Putamen (tissue), 1 donor: Measurements from ENCODE around the gene WWOX.
"Not testable (repeated sequence)": the region's sequence is repeated elsewhere in the genome, so short reads cannot be mapped to it uniquely, and the experiment has no call there.

ENCODE experiments used
- DNase-seq: peaks from one replicate; pipeline ENCODE4 v3.0.0-alpha.2; 2016; ENCODE audit warnings: low spot score

WWOX gene

DNA sequence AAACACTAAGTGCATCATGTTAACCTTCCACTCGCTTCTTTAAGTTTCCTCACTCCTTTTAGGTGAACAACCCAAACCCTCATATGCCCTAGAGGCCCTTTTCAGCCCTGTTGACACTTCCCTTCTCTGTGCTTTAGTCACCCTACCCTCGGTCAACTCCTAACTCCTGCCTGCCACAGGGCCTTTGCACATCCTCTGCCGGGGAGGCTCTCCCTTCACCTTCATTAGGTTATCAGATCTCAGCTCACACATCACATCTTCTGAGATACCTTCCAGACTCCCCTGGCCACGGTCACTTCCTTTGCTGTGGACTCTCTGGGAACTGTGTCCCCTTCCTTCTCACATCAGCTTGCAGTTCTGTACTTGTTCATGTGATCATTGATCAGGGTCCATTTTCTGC lies 926.7 kb downstream of the WWOX start:
- DNase-seq, result no peak

- DNase-seq, result no peak
Observed at GRCh38 chr16:79036541-79036940, 937.1 kb downstream of the WWOX start.

GRCh38 chr16:79037521-79038373 lies 938.3 kb downstream of the WWOX start:
- no peak for DNase-seq

- no peak for DNase-seq
Observed at GRCh38 chr16:79041206-79041605, 941.8 kb downstream of the WWOX start.

- DNase-seq, result no peak
Observed at GRCh38 chr16:79042141-79042540, 942.7 kb downstream of the WWOX start.

GRCh38 chr16:79042886-79043285 lies 943.4 kb downstream of the WWOX start:
- DNase-seq, result no peak

DNA sequence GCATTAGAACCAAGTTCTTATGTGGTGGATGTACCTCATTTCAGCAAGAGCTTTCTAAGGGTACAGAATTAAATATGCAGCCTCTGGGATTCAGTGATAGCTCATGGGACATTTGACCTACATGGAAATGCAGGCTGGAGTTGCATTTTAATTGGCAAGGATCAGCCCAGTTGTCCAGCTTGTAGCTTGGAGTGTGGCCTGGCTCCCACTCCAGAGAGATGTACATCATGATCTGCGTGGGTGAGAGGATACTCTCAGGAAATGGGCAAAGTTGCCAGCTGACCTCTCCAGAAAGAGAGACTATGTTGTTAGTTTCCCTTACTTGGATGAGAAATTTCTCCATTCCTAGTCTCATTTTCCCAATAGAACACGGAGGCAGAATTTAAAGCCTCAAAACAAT lies 945.7 kb downstream of the WWOX start:
- DNase-seq, result no peak

- no peak for DNase-seq
Observed at GRCh38 chr16:79047337-79047736, 947.9 kb downstream of the WWOX start.

DNA sequence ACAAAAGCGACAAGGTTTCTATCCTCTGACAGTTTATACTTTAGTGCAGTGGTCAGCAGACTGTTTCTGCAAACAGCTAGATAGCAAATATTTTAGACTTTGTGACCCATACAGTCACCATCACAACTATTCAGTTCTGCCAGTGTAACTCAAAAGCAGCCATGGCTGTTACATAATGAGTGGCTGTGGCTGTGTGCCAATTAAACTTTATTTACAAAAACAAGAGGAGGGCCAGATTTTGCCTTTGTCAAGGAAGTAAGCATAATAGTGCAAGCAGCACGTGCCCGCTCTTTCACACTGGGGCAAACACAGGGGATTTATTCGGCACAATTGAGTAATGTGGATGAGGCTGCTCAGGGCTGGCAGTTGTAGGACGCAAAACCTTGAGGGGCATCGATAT lies 949.6 kb downstream of the WWOX start:
- DNase-seq, result no peak

GRCh38 chr16:79050063-79050462 lies 950.6 kb downstream of the WWOX start:
- no peak for DNase-seq

DNA sequence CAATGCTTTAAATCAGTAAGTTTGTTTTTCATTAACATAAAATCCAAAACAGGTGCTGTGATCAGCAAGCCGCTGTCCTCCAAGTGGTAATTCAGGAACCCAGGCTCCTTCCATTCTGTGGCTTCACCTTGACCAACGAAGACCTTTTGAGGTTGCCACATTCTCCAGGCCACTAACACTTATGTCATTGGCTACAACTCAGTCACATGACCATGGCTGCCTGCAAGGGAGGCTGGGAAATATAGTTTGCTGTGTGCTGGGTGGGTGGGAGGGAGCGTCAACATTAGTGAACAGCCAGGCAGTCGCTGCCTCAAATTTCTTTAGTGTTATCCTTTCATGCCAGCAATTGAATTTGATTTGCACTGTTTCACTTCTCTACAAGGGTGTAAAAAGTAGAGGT lies 951.9 kb downstream of the WWOX start:
- no peak for DNase-seq

- not testable (repeated sequence) for DNase-seq
Observed at GRCh38 chr16:79052198-79052597, 952.7 kb downstream of the WWOX start.

- no peak for DNase-seq
Observed at GRCh38 chr16:79053577-79053976, 954.1 kb downstream of the WWOX start.

DNA sequence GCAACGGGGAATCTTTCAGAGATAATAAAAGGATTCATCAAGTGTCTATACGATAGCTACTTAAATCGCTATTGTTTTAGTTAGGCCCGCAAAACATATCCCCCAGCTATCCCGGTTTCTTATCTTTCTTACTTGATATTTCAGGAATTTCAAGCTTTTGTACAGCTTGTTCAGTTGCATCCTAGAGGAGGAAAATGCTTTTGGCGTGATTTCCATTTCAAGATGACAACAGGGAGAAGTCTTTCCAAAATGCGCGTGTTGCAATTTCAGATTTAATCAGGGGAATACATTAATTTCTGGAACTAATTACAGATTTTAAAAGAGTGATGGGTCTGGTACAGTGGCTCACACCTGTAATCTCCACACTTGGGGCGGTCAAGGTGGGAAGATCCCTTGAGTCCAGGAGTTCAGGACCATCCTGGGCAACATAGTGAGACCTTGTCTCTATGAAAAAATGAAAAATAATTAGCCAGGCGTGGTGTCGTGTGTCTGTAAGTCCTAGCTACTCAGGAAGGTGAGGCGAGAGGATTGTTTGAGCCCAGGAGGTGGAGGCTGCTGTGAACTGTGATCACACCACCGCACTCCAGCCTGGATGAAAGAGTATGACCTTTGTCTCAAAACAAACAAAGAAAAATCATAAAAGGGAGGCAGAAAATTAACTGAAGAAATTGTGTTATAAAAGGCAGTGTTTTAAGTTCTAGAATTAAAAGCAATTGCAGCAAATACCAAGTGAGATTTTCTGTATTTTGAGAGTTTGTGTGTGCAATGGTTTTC lies 954.9 kb downstream of the WWOX start:
- no peak for DNase-seq

DNA sequence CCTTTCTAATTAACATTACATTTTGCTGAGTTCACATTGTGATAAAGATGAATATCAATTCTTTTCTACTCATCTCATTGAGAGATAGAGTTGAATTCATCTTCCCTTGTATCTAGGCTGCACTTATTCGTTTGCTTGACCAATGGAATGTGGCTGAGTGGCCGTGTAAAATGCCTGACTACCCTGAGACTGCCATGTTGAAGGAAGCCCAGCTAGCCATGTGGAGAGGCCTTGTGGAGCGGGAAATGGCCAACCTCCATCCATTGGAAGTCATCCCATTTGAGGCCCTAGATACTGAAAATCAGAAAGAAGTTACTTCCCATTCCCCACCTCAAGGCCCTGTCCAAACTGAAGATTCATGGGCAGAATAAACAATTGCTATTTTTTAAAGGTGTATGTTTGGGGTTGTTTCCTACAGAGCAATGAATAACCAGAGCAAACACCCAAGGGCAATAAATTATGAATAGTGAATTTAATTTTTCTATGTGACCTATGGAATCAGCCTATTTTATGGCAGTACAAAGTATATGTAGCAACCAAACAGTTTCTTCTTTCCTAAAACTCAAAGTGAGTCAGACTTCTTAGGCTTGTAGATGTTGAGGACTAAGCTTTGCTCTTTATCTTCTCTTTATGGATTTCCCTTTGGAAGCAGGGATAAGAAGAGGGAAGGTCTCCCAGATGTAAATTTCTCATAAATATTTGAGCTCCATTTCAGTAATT lies 956.0 kb downstream of the WWOX start:
- DNase-seq, result no peak

DNA sequence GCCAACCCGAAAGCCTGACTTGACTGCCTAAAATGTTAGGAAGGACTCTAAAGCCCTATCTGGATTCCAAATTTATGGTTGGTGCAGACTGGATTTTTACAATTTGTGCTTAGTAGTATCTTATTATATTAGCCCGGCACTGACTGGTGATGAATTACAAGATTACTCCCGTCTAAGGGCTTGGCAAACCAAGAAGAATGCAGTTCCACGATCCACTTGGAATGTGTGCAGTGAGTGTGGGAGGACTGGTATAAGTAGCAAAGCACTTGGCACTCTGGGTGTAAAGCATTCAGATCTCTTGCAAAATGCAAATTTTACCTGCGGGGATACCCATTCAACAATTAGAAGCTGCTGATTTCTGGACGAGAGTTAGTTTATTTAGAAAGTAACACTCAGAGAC lies 961.7 kb downstream of the WWOX start:
- no peak for DNase-seq

DNA sequence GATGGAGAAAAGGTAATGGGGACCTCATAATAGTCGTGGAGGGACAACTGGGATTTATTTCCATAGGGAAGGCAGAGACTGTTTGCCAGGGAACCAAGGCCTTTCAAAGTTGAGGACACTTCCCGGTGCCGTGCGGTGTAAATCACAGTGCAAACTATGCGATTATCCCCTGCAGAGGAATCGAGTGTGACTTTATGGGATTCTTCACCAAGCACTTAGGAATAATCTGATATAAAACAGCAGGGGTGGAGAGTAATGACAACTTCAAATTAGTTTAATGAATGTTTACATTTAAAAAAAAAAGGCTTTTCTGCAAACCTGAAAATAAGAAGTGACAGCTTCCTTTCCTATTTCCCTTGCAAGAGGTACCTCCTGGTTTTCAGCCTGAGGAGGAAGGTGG lies 962.9 kb downstream of the WWOX start:
- no peak for DNase-seq

DNA sequence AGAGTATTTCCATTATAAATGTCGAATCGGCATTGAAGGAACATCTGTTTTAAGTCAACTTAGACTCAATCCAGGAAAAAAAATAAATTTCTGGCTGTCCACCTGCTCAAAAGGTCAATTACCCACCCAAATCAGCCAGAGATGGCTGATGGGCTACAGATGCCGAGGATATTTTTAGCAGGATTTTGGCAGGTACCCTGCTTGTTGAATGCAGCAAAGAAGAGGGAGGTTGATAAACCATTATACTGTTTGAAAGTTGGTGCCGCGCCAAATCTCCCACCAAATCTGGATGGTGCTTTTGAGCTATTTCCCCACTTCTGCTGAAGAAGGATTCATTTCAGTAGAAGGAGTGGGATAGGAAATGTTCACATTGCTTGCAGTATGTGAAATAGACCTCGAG lies 963.4 kb downstream of the WWOX start:
- no peak for DNase-seq

- no peak for DNase-seq
Observed at GRCh38 chr16:79064256-79064972, 965.0 kb downstream of the WWOX start.

DNA sequence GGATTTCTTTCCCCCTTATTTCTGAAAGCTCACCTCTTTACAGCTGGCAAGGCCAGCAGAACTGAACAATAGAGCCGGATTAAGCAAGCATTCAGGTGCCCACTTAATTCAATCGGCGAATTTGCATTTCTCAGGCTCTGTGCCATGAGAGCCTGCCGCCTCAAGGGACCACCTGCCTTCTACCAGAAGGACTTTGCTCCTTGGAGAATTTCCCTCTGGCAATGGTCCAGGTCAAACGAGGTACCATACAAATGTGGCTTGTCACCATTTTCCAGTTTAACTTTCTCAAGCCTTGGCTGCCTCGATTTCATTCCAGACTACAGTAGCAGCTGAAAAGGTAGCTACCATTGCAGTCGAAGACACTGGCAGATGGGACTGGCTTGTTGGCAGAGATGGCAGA lies 967.1 kb downstream of the WWOX start:
- DNase-seq, result no peak

GRCh38 chr16:79067600-79067999 lies 968.1 kb downstream of the WWOX start:
- DNase-seq, result no peak

DNA sequence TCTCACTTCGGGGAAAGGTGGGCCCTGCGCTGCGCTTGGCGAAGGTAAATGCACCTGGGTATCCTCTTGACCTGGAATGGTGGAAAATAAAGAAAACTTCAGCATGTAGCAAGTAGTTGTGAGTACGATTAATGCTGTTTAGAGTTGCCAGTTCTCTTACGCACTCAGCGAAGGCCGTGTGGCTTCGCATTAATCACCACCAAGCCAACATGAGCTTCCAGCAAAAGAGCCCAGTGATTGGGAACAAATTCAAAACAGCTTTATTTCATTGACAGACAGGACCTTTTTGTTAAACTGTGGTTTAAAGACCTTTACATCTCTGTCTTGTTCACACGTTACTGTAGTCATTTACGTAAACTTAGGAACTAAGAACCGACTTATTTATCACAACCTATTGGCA lies 969.7 kb downstream of the WWOX start:
- DNase-seq, result no peak
